Suppressor macrophage (primary cell): ENCODE data around the gene L1CAM.
"Not testable (repeated sequence)": the region's sequence is repeated elsewhere in the genome, so short reads cannot be mapped to it uniquely, and the experiment has no call there.

Experiments
- DNase-seq, 4 experiments: peaks; one replicate each; pipeline ENCODE4 v3.0.0-alpha.2; 2020 to 2022

L1CAM gene

GRCh38 chrX:153827903-153828302 lies 58.1 kb downstream of the L1CAM start:
- no peak for DNase-seq

- DNase-seq, result no peak
Measured at GRCh38 chrX:153827016-153827415, 59.0 kb downstream of the L1CAM start.

GRCh38 chrX:153825042-153825441 lies 60.9 kb downstream of the L1CAM start:
- DNase-seq, result no peak

- no peak for DNase-seq
Measured at GRCh38 chrX:153824348-153824747, 61.6 kb downstream of the L1CAM start.

- DNase-seq, result no peak
Measured at GRCh38 chrX:153821066-153821465, 64.9 kb downstream of the L1CAM start.

GRCh38 chrX:153820601-153821000 lies 65.4 kb downstream of the L1CAM start:
- DNase-seq, result no peak

GRCh38 chrX:153819384-153820040 lies 66.5 kb downstream of the L1CAM start:
- DNase-seq, result no peak

- DNase-seq, result peak; percentile 9 to 62 (median 34)
Measured at GRCh38 chrX:153818571-153819383, 67.2 kb downstream of the L1CAM start.

- DNase-seq, result not testable (repeated sequence)
Measured at GRCh38 chrX:153818064-153818463, 67.9 kb downstream of the L1CAM start.

- DNase-seq, result peak; percentile 18 to 49 (median 25)
Measured at GRCh38 chrX:153816831-153817690, 68.9 kb downstream of the L1CAM start.

GRCh38 chrX:153814591-153815315 lies 71.2 kb downstream of the L1CAM start:
- peak in 3 of 4 experiments; percentile 11 to 29 (median 22) for DNase-seq

- DNase-seq, result no peak
Measured at GRCh38 chrX:153813161-153813560, 72.8 kb downstream of the L1CAM start.

GRCh38 chrX:153812220-153812619 lies 73.8 kb downstream of the L1CAM start:
- DNase-seq, result no peak
